Neural cell (in vitro differentiated cells): Measurements from ENCODE around the gene KIAA1549. TPM values are rescaled to one million over a fixed set of nuclear protein-coding genes. Genes with fewer than 3 reads are reported as not detected.

Experiments
- H2AFZ ChIP-seq: fragments of 200-600, 300-800 bp; sonication (generic), shearing (Covaris generic); 2 replicates; pipeline ENCODE4 v1.6.0; 2014; ENCODE audit warnings: low read depth, mild to moderate bottlenecking, antibody characterized with exemption, low read length, moderate library complexity
- H3F3A ChIP-seq: fragments of 200-600 bp; shearing (Covaris generic); 2 replicates; pipeline ENCODE4 v1.6.1; 2016; ENCODE audit warnings: mild to moderate bottlenecking, moderate library complexity, mixed read lengths, antibody characterized with exemption, low read length; ENCODE audit not compliant: insufficient read depth, poor library complexity, severe bottlenecking
- H3K27ac ChIP-seq: fragments of 200-600, 300-800 bp; sonication (generic), shearing (Covaris generic); 2 replicates; pipeline ENCODE4 v1.5.1; 2014; ENCODE audit warnings: mild to moderate bottlenecking, low read length, moderate library complexity
- H3K27me3 ChIP-seq: fragments of 300-800, 200-600 bp; sonication (generic), shearing (Covaris generic); 2 replicates; pipeline ENCODE4 v1.6.0; 2014; ENCODE audit warnings: mild to moderate bottlenecking, low read depth, low read length, moderate library complexity; ENCODE audit not compliant: insufficient read depth
- H3K36me3 ChIP-seq: fragments of 300-800, 200-600 bp; sonication (generic), shearing (Covaris generic); 2 replicates; pipeline ENCODE4 v1.5.1; 2014; ENCODE audit warnings: mild to moderate bottlenecking, antibody characterized with exemption, low read length, moderate library complexity; ENCODE audit not compliant: insufficient read depth
- H3K4me2 ChIP-seq: fragments of 300-800, 200-600 bp; sonication (generic), shearing (Covaris generic); 2 replicates; pipeline ENCODE4 v1.6.0; 2014; ENCODE audit warnings: mild to moderate bottlenecking, low read length
- H3K4me3 ChIP-seq: fragments of 300-800, 200-600 bp; sonication (generic), shearing (Covaris generic); 2 replicates; pipeline ENCODE4 v1.5.1; 2014; ENCODE audit warnings: mild to moderate bottlenecking, low read length, moderate library complexity
- H3K79me2 ChIP-seq: fragments of 200-600 bp; shearing (Covaris generic); replicated peaks from 2 replicates; pipeline ENCODE4 v1.6.0; 2014; ENCODE audit warnings: mild to moderate bottlenecking, low read length, moderate library complexity; ENCODE audit not compliant: insufficient read depth
- H3K9ac ChIP-seq: fragments of 300-800, 200-600 bp; sonication (generic), shearing (Covaris generic); 2 replicates; pipeline ENCODE4 v1.6.1; 2016; ENCODE audit warnings: mild to moderate bottlenecking, low read length, mixed read lengths
- H3K9me2 ChIP-seq: fragments of 200-600 bp; shearing (Covaris generic); 2 replicates; pipeline ENCODE4 v1.6.1; 2016; ENCODE audit warnings: mild to moderate bottlenecking, low read length, mixed read lengths; ENCODE audit not compliant: insufficient read depth
- H3K9me3 ChIP-seq: fragments of 200-600, 300-800 bp; sonication (generic), shearing (Covaris generic); 2 replicates; pipeline ENCODE4 v1.6.1; 2016; ENCODE audit warnings: mild to moderate bottlenecking, mixed run types, low read length, moderate library complexity, mixed read lengths
- H4K20me1 ChIP-seq: fragments of 200-600 bp; shearing (Covaris generic); 2 replicates; pipeline ENCODE4 v1.6.1; 2016; ENCODE audit warnings: mild to moderate bottlenecking, mixed run types; ENCODE audit not compliant: insufficient read depth
- EP300 ChIP-seq: fragments of 450-650 bp; conservative IDR thresholded peaks from 2 replicates; pipeline ENCODE4 v1.6.1; 2014; ENCODE audit warnings: antibody characterized with exemption, mild to moderate bottlenecking, moderate library complexity; ENCODE audit not compliant: poor library complexity, severe bottlenecking
- EZH2 ChIP-seq: fragments of 200-600, 300-800 bp; shearing (Covaris generic), sonication (generic); IDR thresholded peaks from 2 replicates; pipeline ENCODE4 v1.6.1; 2014; ENCODE audit warnings: antibody characterized with exemption, low read length, borderline replicate concordance, mild to moderate bottlenecking; ENCODE audit not compliant: insufficient read depth, poor library complexity, severe bottlenecking
- MXI1 ChIP-seq: fragments of 450-650 bp; conservative IDR thresholded peaks from 2 replicates; pipeline ENCODE4 v1.6.1; 2014; ENCODE audit warnings: antibody characterized with exemption, mild to moderate bottlenecking; ENCODE audit not compliant: poor library complexity, severe bottlenecking
- POLR2AphosphoS5 ChIP-seq: IDR thresholded peaks from 2 replicates; pipeline ENCODE4 v1.6.1; 2012
- RAD21 ChIP-seq: fragments of 450-650 bp; conservative IDR thresholded peaks from 2 replicates; pipeline ENCODE4 v1.6.1; 2014; ENCODE audit warnings: antibody characterized with exemption, mild to moderate bottlenecking, moderate library complexity
- REST ChIP-seq: IDR thresholded peaks from 2 replicates; pipeline ENCODE4 v1.6.1; 2012; ENCODE audit warnings: borderline replicate concordance
- SMC3 ChIP-seq: fragments of 450-650 bp; conservative IDR thresholded peaks from 2 replicates; pipeline ENCODE4 v1.6.1; 2014; ENCODE audit warnings: antibody characterized with exemption, mild to moderate bottlenecking, moderate library complexity; ENCODE audit not compliant: poor library complexity
- TAF1 ChIP-seq: IDR thresholded peaks from 2 replicates; pipeline ENCODE4 v1.6.1; 2012; ENCODE audit warnings: low read depth
- polyA plus RNA-seq: library from polyadenylated mRNA; depleted of rRNA; stranded (reverse); fragments of >200 nt; gene quantifications from 2 replicates; pipeline ENCODE4 v1.2.3, GENCODE V29; 2014
- TF ChIP-seq, protein P1 (sequence below): fragments of 450-650 bp; IDR thresholded peaks from 2 replicates; pipeline ENCODE4 v1.5.1; 2014; ENCODE audit warnings: antibody characterized with exemption, mild to moderate bottlenecking, moderate library complexity; ENCODE audit not compliant: poor library complexity, severe bottlenecking

Gene KIAA1549
- polyA plus RNA-seq, 1 donor from 2014 or later: 14.1 TPM

DNA sequence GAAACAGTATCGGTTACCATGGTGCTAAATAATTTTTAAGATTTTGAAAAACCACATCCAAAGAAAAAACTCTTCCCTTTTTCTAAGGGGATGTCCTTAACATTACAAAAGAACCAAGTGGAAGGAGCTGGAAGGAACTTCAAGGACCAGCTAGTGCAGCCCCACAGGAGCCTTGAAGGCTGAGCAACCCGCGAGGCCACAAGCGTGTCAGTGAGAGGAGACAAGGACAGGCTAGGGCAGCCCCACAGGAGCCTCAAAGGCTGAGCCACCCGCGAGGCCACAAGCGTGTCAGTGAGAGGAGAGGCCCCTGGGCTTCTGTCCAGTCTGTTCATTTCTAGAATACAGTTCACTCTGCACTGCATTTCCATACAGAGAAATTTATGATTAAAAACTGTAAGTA, 103.1 kb downstream of the KIAA1549 start:
- Histone ChIP-seq H3K9ac (no peak overlapping the region), H3F3A (no peaks in the 10 kb centered on the region), H2AFZ (no peak overlapping the region), H3K4me2 (no peak overlapping the region), H3K9me2 (no peaks in the 10 kb centered on the region), H3K36me3 (peaks cover 4% of the 10 kb centered on the region), H3K27ac (no peak overlapping the region), H3K9me3 (no peaks in the 10 kb centered on the region), H3K79me2 (no peaks in the 10 kb centered on the region), H4K20me1 (no peaks in the 10 kb centered on the region), H3K4me3 (no peak overlapping the region), H3K27me3 (no peaks in the 10 kb centered on the region)
- TF ChIP-seq SMC3: no peak
- TF ChIP-seq REST: no peak
- TF ChIP-seq EZH2: no peak
- TF ChIP-seq RAD21: no peak
- TF ChIP-seq MXI1: no peak
- no peak for TF ChIP-seq TAF1
- TF ChIP-seq POLR2AphosphoS5: no peak
- no peak for TF ChIP-seq EP300
- TF ChIP-seq, protein P1, sequence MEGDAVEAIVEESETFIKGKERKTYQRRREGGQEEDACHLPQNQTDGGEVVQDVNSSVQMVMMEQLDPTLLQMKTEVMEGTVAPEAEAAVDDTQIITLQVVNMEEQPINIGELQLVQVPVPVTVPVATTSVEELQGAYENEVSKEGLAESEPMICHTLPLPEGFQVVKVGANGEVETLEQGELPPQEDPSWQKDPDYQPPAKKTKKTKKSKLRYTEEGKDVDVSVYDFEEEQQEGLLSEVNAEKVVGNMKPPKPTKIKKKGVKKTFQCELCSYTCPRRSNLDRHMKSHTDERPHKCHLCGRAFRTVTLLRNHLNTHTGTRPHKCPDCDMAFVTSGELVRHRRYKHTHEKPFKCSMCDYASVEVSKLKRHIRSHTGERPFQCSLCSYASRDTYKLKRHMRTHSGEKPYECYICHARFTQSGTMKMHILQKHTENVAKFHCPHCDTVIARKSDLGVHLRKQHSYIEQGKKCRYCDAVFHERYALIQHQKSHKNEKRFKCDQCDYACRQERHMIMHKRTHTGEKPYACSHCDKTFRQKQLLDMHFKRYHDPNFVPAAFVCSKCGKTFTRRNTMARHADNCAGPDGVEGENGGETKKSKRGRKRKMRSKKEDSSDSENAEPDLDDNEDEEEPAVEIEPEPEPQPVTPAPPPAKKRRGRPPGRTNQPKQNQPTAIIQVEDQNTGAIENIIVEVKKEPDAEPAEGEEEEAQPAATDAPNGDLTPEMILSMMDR: no peak

GRCh38 chr7:138876326-138876725, 104.9 kb downstream of the KIAA1549 start:
- TF ChIP-seq MXI1 (no peak), REST (no peak), POLR2AphosphoS5 (no peak), SMC3 (no peak), TAF1 (no peak)
- no peaks in the 10 kb centered on the region for H4K20me1 ChIP-seq
- H3K9me3 ChIP-seq: no peaks in the 10 kb centered on the region
- peaks cover 4% of the 10 kb centered on the region for H3K36me3 ChIP-seq
- no peak overlapping the region for H3K27ac ChIP-seq
- H3K4me3 ChIP-seq: no peak overlapping the region
- no peak overlapping the region for H3K9ac ChIP-seq
- no peak overlapping the region for H3K4me2 ChIP-seq
- H3K9me2 ChIP-seq: no peaks in the 10 kb centered on the region
- no peaks in the 10 kb centered on the region for H3K79me2 ChIP-seq
- H3F3A ChIP-seq: no peaks in the 10 kb centered on the region
- H2AFZ ChIP-seq: no peak overlapping the region
- H3K27me3 ChIP-seq: no peaks in the 10 kb centered on the region
